ENCODE data around the gene STXBP6. TPM values are rescaled to one million over a fixed set of nuclear protein-coding genes. Genes with fewer than 3 reads are reported as not detected.

STXBP6 gene
- total and polyA plus RNA-seq, 7 experiments from 2014 or later: not detected

- DNase-seq (no peak), ATAC-seq (no peak)
- intact Hi-C loops (cut with micrococcal nuclease): no loop called here
- H3K9me3 Mint-ChIP-seq: no peaks in the 10 kb centered on the region
- no peak overlapping the region for H3K4me3 Mint-ChIP-seq
- H3K27me3 ChIP-seq (ENCODE audit: control insufficient read depth in 2 of 2, insufficient read depth in 2 of 2, low read length in 2 of 2): no peaks in the 10 kb centered on the region
- H3K4me1 ChIP-seq (ENCODE audit: control insufficient read depth in 2 of 2, insufficient read depth in 2 of 2, low read length in 2 of 2): no peaks in the 10 kb centered on the region
- H3K9me3 ChIP-seq (ENCODE audit: control insufficient read depth in 2 of 3, low read length in 3 of 3): no peaks in the 10 kb centered on the region
- H3K36me3 ChIP-seq (ENCODE audit: control insufficient read depth in 2 of 3, insufficient read depth in 3 of 3, low read length in 3 of 3): no peaks in the 10 kb centered on the region
- no peaks in the 10 kb centered on the region for H3K36me3 Mint-ChIP-seq
- no peaks in the 10 kb centered on the region for H3K4me1 Mint-ChIP-seq
- no peak overlapping the region for H3K27ac ChIP-seq (ENCODE audit: low read depth, low read length)
- peaks cover 8 to 24% (median 15%) of the 10 kb centered on the region in 5 donors for H3K27me3 Mint-ChIP-seq
- H3K4me3 ChIP-seq (ENCODE audit: low read length): no peak overlapping the region
- ChIA-PET POLR2A (no interaction called here), CTCF (interaction anchor here (1.4 kb wide), 1 partner anchor 10 kb away, joined by 3 read pairs; no protein-coding TSS in a partner anchor)
- H3K27ac Mint-ChIP-seq: no peak overlapping the region
Observed at GRCh38 chr14:24814346-24814745, 235.6 kb downstream of the STXBP6 start.

GRCh38 chr14:24813819-24814259 is 236.1 kb downstream of the STXBP6 start:
- CTCF ChIA-PET: interaction anchor here (1.4 kb wide), 1 partner anchor 10 kb away, joined by 3 read pairs; no protein-coding TSS in a partner anchor

GRCh38 chr14:24813089-24813815 is 236.7 kb downstream of the STXBP6 start:
- Histone ChIP-seq H3K36me3 (ENCODE audit: control insufficient read depth in 2 of 3, insufficient read depth in 3 of 3, low read length in 3 of 3) (no peaks in the 10 kb centered on the region), H3K4me1 (ENCODE audit: control insufficient read depth in 2 of 2, insufficient read depth in 2 of 2, low read length in 2 of 2) (no peaks in the 10 kb centered on the region), H3K27ac (ENCODE audit: low read depth, low read length) (no peak overlapping the region), H3K4me3 (ENCODE audit: low read length) (no peak overlapping the region), H3K27me3 (ENCODE audit: control insufficient read depth in 2 of 2, insufficient read depth in 2 of 2, low read length in 2 of 2) (no peaks in the 10 kb centered on the region), H3K9me3 (ENCODE audit: control insufficient read depth in 2 of 3, low read length in 3 of 3) (no peaks in the 10 kb centered on the region)
- DNase-seq (no peak), ATAC-seq (no peak)
- intact Hi-C loops (cut with micrococcal nuclease): no loop called here
- Mint-ChIP-seq H3K36me3 (no peaks in the 10 kb centered on the region), H3K9me3 (no peaks in the 10 kb centered on the region), H3K4me1 (no peaks in the 10 kb centered on the region), H3K4me3 (no peak overlapping the region), H3K27ac (no peak overlapping the region), H3K27me3 (peaks cover 10 to 29% (median 18%) of the 10 kb centered on the region in 5 donors)
- POLR2A ChIA-PET: no interaction called here
- CTCF ChIA-PET: no interaction called here

More at GRCh38 chr14:24813819-24814259, 236.1 kb downstream of the STXBP6 start:
- no peak overlapping the region for H3K27ac Mint-ChIP-seq
- H3K9me3 Mint-ChIP-seq: no peaks in the 10 kb centered on the region
- H3K27ac ChIP-seq (ENCODE audit: low read depth, low read length): no peak overlapping the region
- H3K4me3 Mint-ChIP-seq: no peak overlapping the region
- H3K27me3 Mint-ChIP-seq: peaks cover 10 to 26% (median 16%) of the 10 kb centered on the region in 5 donors
- no peaks in the 10 kb centered on the region for H3K9me3 ChIP-seq (ENCODE audit: control insufficient read depth in 2 of 3, low read length in 3 of 3)
- H3K27me3 ChIP-seq (ENCODE audit: control insufficient read depth in 2 of 2, insufficient read depth in 2 of 2, low read length in 2 of 2): no peaks in the 10 kb centered on the region
- H3K4me3 ChIP-seq (ENCODE audit: low read length): no peak overlapping the region
- no peaks in the 10 kb centered on the region for H3K36me3 ChIP-seq (ENCODE audit: control insufficient read depth in 2 of 3, insufficient read depth in 3 of 3, low read length in 3 of 3)
- intact Hi-C loops (cut with micrococcal nuclease): no loop called here
- POLR2A ChIA-PET: no interaction called here
- H3K4me1 ChIP-seq (ENCODE audit: control insufficient read depth in 2 of 2, insufficient read depth in 2 of 2, low read length in 2 of 2): no peaks in the 10 kb centered on the region
- H3K4me1 Mint-ChIP-seq: no peaks in the 10 kb centered on the region
- ATAC-seq (no peak), DNase-seq (no peak)
- H3K36me3 Mint-ChIP-seq: no peaks in the 10 kb centered on the region

- CTCF ChIA-PET: no interaction called here
- intact Hi-C loops (cut with micrococcal nuclease): no loop called here
Observed at GRCh38 chr14:24809135-24809534, 240.8 kb downstream of the STXBP6 start.

GRCh38 chr14:24808412-24808811 is 241.5 kb downstream of the STXBP6 start:
- ATAC-seq (no peak), DNase-seq (no peak)
- Histone ChIP-seq H3K27ac (ENCODE audit: low read depth, low read length) (no peak overlapping the region), H3K4me1 (ENCODE audit: control insufficient read depth in 2 of 2, insufficient read depth in 2 of 2, low read length in 2 of 2) (no peaks in the 10 kb centered on the region), H3K9me3 (ENCODE audit: control insufficient read depth in 2 of 3, low read length in 3 of 3) (no peaks in the 10 kb centered on the region), H3K27me3 (ENCODE audit: control insufficient read depth in 2 of 2, insufficient read depth in 2 of 2, low read length in 2 of 2) (peaks cover 0 to 5% of the 10 kb centered on the region in 2 donors), H3K36me3 (ENCODE audit: control insufficient read depth in 2 of 3, insufficient read depth in 3 of 3, low read length in 3 of 3) (no peaks in the 10 kb centered on the region), H3K4me3 (ENCODE audit: low read length) (no peak overlapping the region)
- H3K9me3 Mint-ChIP-seq: no peaks in the 10 kb centered on the region
- ChIA-PET CTCF (no interaction called here), POLR2A (no interaction called here)
- H3K4me1 Mint-ChIP-seq: no peaks in the 10 kb centered on the region
- intact Hi-C loops (cut with micrococcal nuclease): no loop called here
- no peak overlapping the region for H3K4me3 Mint-ChIP-seq
- H3K27me3 Mint-ChIP-seq: peaks cover 10 to 34% (median 20%) of the 10 kb centered on the region in 5 donors
- H3K27ac Mint-ChIP-seq: no peak overlapping the region
- H3K36me3 Mint-ChIP-seq: no peaks in the 10 kb centered on the region

More at GRCh38 chr14:24809135-24809534, 240.8 kb downstream of the STXBP6 start:
- peaks cover 10 to 34% (median 25%) of the 10 kb centered on the region in 5 donors for H3K27me3 Mint-ChIP-seq
- H3K4me1 Mint-ChIP-seq: no peaks in the 10 kb centered on the region
- H3K4me3 Mint-ChIP-seq: no peak overlapping the region
- POLR2A ChIA-PET: no interaction called here
- ATAC-seq: no peak
- H3K36me3 Mint-ChIP-seq: no peaks in the 10 kb centered on the region
- Histone ChIP-seq H3K4me1 (ENCODE audit: control insufficient read depth in 2 of 2, insufficient read depth in 2 of 2, low read length in 2 of 2) (no peaks in the 10 kb centered on the region), H3K27ac (ENCODE audit: low read depth, low read length) (no peak overlapping the region), H3K4me3 (ENCODE audit: low read length) (no peak overlapping the region), H3K27me3 (ENCODE audit: control insufficient read depth in 2 of 2, insufficient read depth in 2 of 2, low read length in 2 of 2) (peaks cover 0 to 5% of the 10 kb centered on the region in 2 donors), H3K9me3 (ENCODE audit: control insufficient read depth in 2 of 3, low read length in 3 of 3) (no peaks in the 10 kb centered on the region), H3K36me3 (ENCODE audit: control insufficient read depth in 2 of 3, insufficient read depth in 3 of 3, low read length in 3 of 3) (no peaks in the 10 kb centered on the region)
- no peak for DNase-seq
- no peaks in the 10 kb centered on the region for H3K9me3 Mint-ChIP-seq
- no peak overlapping the region for H3K27ac Mint-ChIP-seq

GRCh38 chr14:24806061-24806678 is 243.8 kb downstream of the STXBP6 start:
- DNase-seq: peak in 2 of 9 donors; percentile 2 to 25
- H3K36me3 Mint-ChIP-seq: no peaks in the 10 kb centered on the region
- peaks cover 12 to 32% (median 20%) of the 10 kb centered on the region in 5 donors for H3K27me3 Mint-ChIP-seq
- no peak overlapping the region for H3K27ac Mint-ChIP-seq
- intact Hi-C loops (cut with micrococcal nuclease): no loop called here
- peaks cover 0 to 3% (median 0%) of the 10 kb centered on the region in 11 donors for H3K9me3 Mint-ChIP-seq
- H3K4me3 ChIP-seq (ENCODE audit: low read length): no peak overlapping the region
- no peaks in the 10 kb centered on the region for H3K4me1 ChIP-seq (ENCODE audit: control insufficient read depth in 2 of 2, insufficient read depth in 2 of 2, low read length in 2 of 2)
- no peak overlapping the region for H3K4me3 Mint-ChIP-seq
- peaks cover 0 to 5% of the 10 kb centered on the region in 2 donors for H3K27me3 ChIP-seq (ENCODE audit: control insufficient read depth in 2 of 2, insufficient read depth in 2 of 2, low read length in 2 of 2)
- CTCF ChIA-PET: no interaction called here
- no peaks in the 10 kb centered on the region for H3K9me3 ChIP-seq (ENCODE audit: control insufficient read depth in 2 of 3, low read length in 3 of 3)
- H3K36me3 ChIP-seq (ENCODE audit: control insufficient read depth in 2 of 3, insufficient read depth in 3 of 3, low read length in 3 of 3): no peaks in the 10 kb centered on the region
- POLR2A ChIA-PET: no interaction called here
- no peak overlapping the region for H3K27ac ChIP-seq (ENCODE audit: low read depth, low read length)
- H3K4me1 Mint-ChIP-seq: peaks cover 0 to 2% (median 0%) of the 10 kb centered on the region in 7 donors
- ATAC-seq: no peak
